Effector memory CD8-positive, alpha-beta T cell (primary cell): ENCODE measurements around the gene LTK.

ENCODE experiments used
- ATAC-seq: fragments of 150-1000 bp; cut with Tn5 transposase; replicated peaks from 2 replicates; pipeline ENCODE4 v1.10.0; 2021; ENCODE audit warnings: mild to moderate bottlenecking, moderate library complexity
- DNase-seq, 3 experiments: peaks; one replicate each; pipeline ENCODE4 v3.0.0; 2021
- H3K27ac Mint-ChIP-seq, 2 donors: one replicate each; pipeline ENCODE4 v1.8.0; 2022; ENCODE audit warnings: mild to moderate bottlenecking in 2 of 2, mixed read lengths in 2 of 2, moderate library complexity in 2 of 2
- H3K27me3 Mint-ChIP-seq, 2 donors: one replicate each; pipeline ENCODE4 v1.8.0; 2022; ENCODE audit warnings: mixed read lengths in 2 of 2
- H3K36me3 Mint-ChIP-seq: one replicate; pipeline ENCODE4 v1.8.0; 2022; ENCODE audit warnings: mild to moderate bottlenecking, moderate library complexity, mixed read lengths; ENCODE audit not compliant: insufficient read depth
- H3K4me1 Mint-ChIP-seq, 2 donors: one replicate each; pipeline ENCODE4 v1.8.0; 2022; ENCODE audit warnings: low read depth in 2 of 2, mixed read lengths in 2 of 2
- H3K4me3 Mint-ChIP-seq, 2 donors: one replicate each; pipeline ENCODE4 v1.8.0; 2022; ENCODE audit warnings: mild to moderate bottlenecking in 2 of 2, mixed read lengths in 2 of 2, moderate library complexity in 2 of 2
- H3K9me3 Mint-ChIP-seq, 2 donors: one replicate each; pipeline ENCODE4 v1.8.0; 2022; ENCODE audit warnings: mixed read lengths in 2 of 2

The LTK gene

GRCh38 chr15:41501191-41501917, 12.3 kb downstream of the LTK start:
- no peak for DNase-seq
- no peaks in the 10 kb centered on the region for H3K9me3 Mint-ChIP-seq
- H3K27me3 Mint-ChIP-seq = peaks cover 46 to 56% of the 10 kb centered on the region in 2 donors
- H3K27ac Mint-ChIP-seq = no peak overlapping the region
- peak; percentile 70 for ATAC-seq
- H3K4me1 Mint-ChIP-seq = peaks cover 7 to 12% of the 10 kb centered on the region in 2 donors
- H3K4me3 Mint-ChIP-seq = peak overlapping the region; percentile 73 to 77
- H3K36me3 Mint-ChIP-seq = peaks cover 4% of the 10 kb centered on the region

- DNase-seq = no peak
Measured at GRCh38 chr15:41499109-41499851, 14.3 kb downstream of the LTK start.

GRCh38 chr15:41498657-41499056, 15.0 kb downstream of the LTK start:
- ATAC-seq = no peak
- Mint-ChIP-seq H3K27ac (no peak overlapping the region), H3K27me3 (peaks cover 46 to 59% of the 10 kb centered on the region in 2 donors), H3K9me3 (no peaks in the 10 kb centered on the region), H3K4me3 (no peak overlapping the region), H3K4me1 (peaks cover 7 to 15% of the 10 kb centered on the region in 2 donors), H3K36me3 (peaks cover 4% of the 10 kb centered on the region)
- DNase-seq = no peak

More at GRCh38 chr15:41499109-41499851, 14.3 kb downstream of the LTK start:
- H3K4me3 Mint-ChIP-seq = no peak overlapping the region
- no peak for ATAC-seq
- H3K4me1 Mint-ChIP-seq = peaks cover 7 to 15% of the 10 kb centered on the region in 2 donors
- peak overlapping the region in 1 of 2 donors; percentile 12 for H3K27ac Mint-ChIP-seq
- H3K36me3 Mint-ChIP-seq = peaks cover 4% of the 10 kb centered on the region
- no peaks in the 10 kb centered on the region for H3K9me3 Mint-ChIP-seq
- H3K27me3 Mint-ChIP-seq = peaks cover 47 to 61% of the 10 kb centered on the region in 2 donors

- DNase-seq (no peak), ATAC-seq (no peak)
- Mint-ChIP-seq H3K4me3 (peak overlapping the region; percentile 72 to 75), H3K27ac (no peak overlapping the region), H3K9me3 (no peaks in the 10 kb centered on the region), H3K36me3 (peaks cover 4% of the 10 kb centered on the region), H3K27me3 (peaks cover 44 to 54% of the 10 kb centered on the region in 2 donors), H3K4me1 (peaks cover 8 to 16% of the 10 kb centered on the region in 2 donors)
Measured at GRCh38 chr15:41495736-41496599, 17.7 kb downstream of the LTK start.

- peaks cover 7 to 16% of the 10 kb centered on the region in 2 donors for H3K4me1 Mint-ChIP-seq
Measured at GRCh38 chr15:41494922-41495735, 18.5 kb downstream of the LTK start.

GRCh38 chr15:41494190-41494921, 19.3 kb downstream of the LTK start:
- ATAC-seq = peak; percentile 26
- Mint-ChIP-seq H3K27ac (no peak overlapping the region), H3K4me1 (peaks cover 7 to 16% of the 10 kb centered on the region in 2 donors), H3K36me3 (peaks cover 10% of the 10 kb centered on the region), H3K9me3 (no peaks in the 10 kb centered on the region), H3K27me3 (peaks cover 34 to 45% of the 10 kb centered on the region in 2 donors), H3K4me3 (peak overlapping the region; percentile 72 to 75)
- peak in 1 of 3 experiments; percentile 31 for DNase-seq

More at GRCh38 chr15:41494922-41495735, 18.5 kb downstream of the LTK start:
- H3K36me3 Mint-ChIP-seq = peaks cover 4% of the 10 kb centered on the region
- DNase-seq = no peak
- H3K27ac Mint-ChIP-seq = no peak overlapping the region
- H3K27me3 Mint-ChIP-seq = peaks cover 42 to 50% of the 10 kb centered on the region in 2 donors
- H3K9me3 Mint-ChIP-seq = no peaks in the 10 kb centered on the region
- H3K4me3 Mint-ChIP-seq = peak overlapping the region; percentile 72 to 75
- peak; percentile 23 for ATAC-seq

- peaks cover 9% of the 10 kb centered on the region for H3K36me3 Mint-ChIP-seq
- no peak for DNase-seq
- peaks cover 29 to 42% of the 10 kb centered on the region in 2 donors for H3K27me3 Mint-ChIP-seq
- peak overlapping the region; percentile 72 to 75 for H3K4me3 Mint-ChIP-seq
- H3K27ac Mint-ChIP-seq = no peak overlapping the region
- peaks cover 7 to 16% of the 10 kb centered on the region in 2 donors for H3K4me1 Mint-ChIP-seq
- no peaks in the 10 kb centered on the region for H3K9me3 Mint-ChIP-seq
- ATAC-seq = peak; percentile 35
Measured at GRCh38 chr15:41493902-41494189, 19.8 kb downstream of the LTK start.

- peaks cover 7% of the 10 kb centered on the region for H3K36me3 Mint-ChIP-seq
- DNase-seq = peak; percentile 51 to 69 (median 68)
- H3K4me3 Mint-ChIP-seq = peak within 1 kb of the TSS; percentile 82 to 85
- H3K4me1 Mint-ChIP-seq = peaks cover 7 to 16% of the 10 kb centered on the region in 2 donors
- peaks cover 24 to 37% of the 10 kb centered on the region in 2 donors for H3K27me3 Mint-ChIP-seq
- H3K9me3 Mint-ChIP-seq = no peaks in the 10 kb centered on the region
- ATAC-seq = peak; percentile 78
- peak within 1 kb of the TSS; percentile 28 to 32 for H3K27ac Mint-ChIP-seq
Measured at GRCh38 chr15:41493205-41493901, 20.3 kb downstream of the LTK start, which contains the start of gene ITPKA. TSS of gene ITPKA (plus strand) at chr15:41493874. CDS start at chr15:41493928, 54 bp downstream.

- H3K4me3 Mint-ChIP-seq = peak overlapping the region; percentile 82 to 85
- DNase-seq = no peak
- peak overlapping the region; percentile 28 to 32 for H3K27ac Mint-ChIP-seq
- H3K4me1 Mint-ChIP-seq = peaks cover 12 to 20% of the 10 kb centered on the region in 2 donors
- no peaks in the 10 kb centered on the region for H3K9me3 Mint-ChIP-seq
- H3K27me3 Mint-ChIP-seq = peaks cover 19 to 36% of the 10 kb centered on the region in 2 donors
- peaks cover 12% of the 10 kb centered on the region for H3K36me3 Mint-ChIP-seq
- no peak for ATAC-seq
Measured at GRCh38 chr15:41492597-41493204, 20.9 kb downstream of the LTK start.

GRCh38 chr15:41491889-41492288, 21.7 kb downstream of the LTK start:
- ATAC-seq = no peak
- Mint-ChIP-seq H3K4me1 (peaks cover 13 to 23% of the 10 kb centered on the region in 2 donors), H3K4me3 (no peak overlapping the region), H3K9me3 (no peaks in the 10 kb centered on the region), H3K36me3 (peaks cover 15% of the 10 kb centered on the region), H3K27ac (no peak overlapping the region), H3K27me3 (peaks cover 11 to 28% of the 10 kb centered on the region in 2 donors)
- no peak for DNase-seq

GRCh38 chr15:41490355-41490754, 23.3 kb downstream of the LTK start:
- Mint-ChIP-seq H3K27me3 (peaks cover 0 to 20% of the 10 kb centered on the region in 2 donors), H3K36me3 (peaks cover 15% of the 10 kb centered on the region), H3K4me1 (peaks cover 13 to 23% of the 10 kb centered on the region in 2 donors), H3K9me3 (no peaks in the 10 kb centered on the region), H3K4me3 (no peak overlapping the region), H3K27ac (no peak overlapping the region)
- DNase-seq = no peak
- ATAC-seq = no peak
